NT2/D1 (cell line): Measurements from ENCODE around the gene RAI1.

Experiments
- SUZ12 ChIP-seq: IDR thresholded peaks from 2 replicates; pipeline ENCODE4 v1.6.1; 2011; ENCODE audit not compliant: insufficient read length, insufficient read depth; ENCODE audit errors: extremely low read depth
- YY1 ChIP-seq: IDR thresholded peaks from 2 replicates; pipeline ENCODE4 v1.6.1; 2011; ENCODE audit not compliant: insufficient read length, insufficient read depth
- ZNF274 ChIP-seq: IDR thresholded peaks from 2 replicates; pipeline ENCODE4 v1.6.1; 2011; ENCODE audit warnings: mild to moderate bottlenecking, low read depth, low read length

DNA sequence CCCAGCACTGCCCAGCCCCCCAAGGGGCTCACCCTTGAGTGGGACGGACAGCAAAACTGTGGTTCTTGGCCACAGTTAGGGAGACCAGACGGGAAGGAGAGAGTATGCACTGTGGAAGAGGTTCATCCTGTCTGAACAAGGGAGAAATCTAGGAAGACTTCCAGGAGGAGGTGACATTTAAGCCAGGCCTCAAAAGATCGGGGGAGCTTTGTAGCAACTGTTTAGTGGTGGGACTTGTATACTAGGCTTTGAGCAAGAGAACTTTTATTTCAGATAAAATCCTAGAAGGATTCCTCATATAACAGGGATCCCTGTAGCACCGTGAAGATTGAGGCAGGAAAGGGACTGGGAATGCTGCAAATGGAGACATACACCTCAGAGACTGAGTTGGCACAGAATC, 124.8 kb downstream of the RAI1 start:
- TF ChIP-seq SUZ12 (no peak), YY1 (no peak), ZNF274 (no peak)
